ENCODE results near the gene CBR1. TPM values are rescaled to one million over a fixed set of nuclear protein-coding genes. Genes with fewer than 3 reads are reported as not detected.
A peak's percentile ranks its signal among the peaks of the same experiment; 100 is the strongest.
"Not testable (repeated sequence)": the region's sequence is repeated elsewhere in the genome, so short reads cannot be mapped to it uniquely, and the experiment has no call there.

The CBR1 gene
- polyA plus RNA-seq, 3 donors from 2014 or later = 60.1 to 69.6 (median 62.1) TPM

GRCh38 chr21:36060159-36060921 is 9.5 kb upstream of the CBR1 start, which contains the start of gene SETD4:
SETD4 (minus strand) TSS chr21:36060526; CDS start chr21:36058888, 1,638 bp downstream.
- DNase-seq = peak; percentile 92 to 94 (median 93)
- Mint-ChIP-seq H3K4me3 (peak within 1 kb of the TSS; percentile 94 to 98 (median 97)), H3K4me1 (peaks cover 22 to 32% of the 10 kb centered on the region in 2 donors), H3K36me3 (peaks cover 14 to 17% (median 15%) of the 10 kb centered on the region in 3 donors), H3K27ac (peak within 1 kb of the TSS; percentile 91 to 98 (median 96)), H3K9me3 (no peaks in the 10 kb centered on the region), H3K27me3 (ENCODE audit: low read depth in 3 of 3) (peaks cover 7 to 15% (median 11%) of the 10 kb centered on the region in 3 donors)

DNA sequence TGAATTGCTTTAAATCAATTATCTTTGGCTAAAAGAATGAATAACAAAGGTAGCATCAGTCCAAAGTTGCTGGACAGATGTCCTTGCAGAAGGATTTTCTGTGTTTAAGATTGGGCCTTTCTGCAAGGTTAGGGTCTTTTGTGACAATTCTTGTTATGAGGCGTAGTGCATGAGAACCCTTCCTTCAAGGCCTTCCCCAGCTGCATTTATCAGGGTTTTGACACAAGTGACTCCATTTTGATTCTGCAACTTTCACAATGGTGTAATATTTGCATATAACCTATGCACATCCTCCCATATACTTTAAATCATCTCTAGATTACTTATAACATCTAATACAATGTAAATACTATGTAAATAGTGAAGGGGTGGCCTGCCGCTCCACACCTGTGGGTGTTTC is 8.4 kb upstream of the CBR1 start:
- Mint-ChIP-seq H3K9me3 (no peaks in the 10 kb centered on the region), H3K27me3 (ENCODE audit: low read depth in 3 of 3) (peaks cover 7 to 15% (median 11%) of the 10 kb centered on the region in 3 donors), H3K27ac (peak overlapping the region in 3 of 6 donors; percentile 53 to 98 (median 96)), H3K4me1 (peaks cover 22 to 32% of the 10 kb centered on the region in 2 donors), H3K36me3 (peaks cover 9 to 10% (median 9%) of the 10 kb centered on the region in 3 donors), H3K4me3 (peak overlapping the region in 4 of 5 donors; percentile 21 to 98 (median 98))
- DNase-seq = no peak

GRCh38 chr21:36063375-36064084 is 6.3 kb upstream of the CBR1 start:
- peaks cover 7 to 15% (median 11%) of the 10 kb centered on the region in 3 donors for H3K27me3 Mint-ChIP-seq (ENCODE audit: low read depth in 3 of 3)
- no peaks in the 10 kb centered on the region for H3K9me3 Mint-ChIP-seq
- H3K4me3 Mint-ChIP-seq = no peak overlapping the region
- H3K27ac Mint-ChIP-seq = no peak overlapping the region
- DNase-seq = no peak
- H3K4me1 Mint-ChIP-seq = peaks cover 14 to 19% of the 10 kb centered on the region in 2 donors
- peaks cover 0 to 9% (median 0%) of the 10 kb centered on the region in 3 donors for H3K36me3 Mint-ChIP-seq

DNA sequence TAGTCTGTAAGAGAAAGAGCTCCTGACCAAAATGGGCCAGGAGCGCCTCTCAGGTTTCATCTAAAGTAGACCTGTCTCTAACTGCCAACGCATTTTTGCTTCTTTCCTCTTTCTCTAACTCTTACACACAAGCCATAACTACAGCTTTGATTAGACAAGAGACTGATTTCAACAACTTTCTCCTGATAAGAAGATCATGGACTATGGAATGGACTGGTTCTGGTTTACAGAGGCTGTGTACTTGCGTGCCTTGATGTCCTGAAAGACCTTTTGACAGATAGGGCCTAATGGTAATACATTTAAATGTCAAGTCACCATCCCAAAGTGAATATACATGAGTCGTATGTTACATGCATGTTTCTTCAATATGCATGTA is 5.8 kb upstream of the CBR1 start:
- H3K9me3 Mint-ChIP-seq = peaks cover 0 to 5% (median 4%) of the 10 kb centered on the region in 6 donors
- H3K4me3 Mint-ChIP-seq = no peak overlapping the region
- no peak for DNase-seq
- H3K27ac Mint-ChIP-seq = no peak overlapping the region
- peaks cover 7 to 17% (median 15%) of the 10 kb centered on the region in 3 donors for H3K27me3 Mint-ChIP-seq (ENCODE audit: low read depth in 3 of 3)
- peaks cover 0 to 13% (median 2%) of the 10 kb centered on the region in 3 donors for H3K36me3 Mint-ChIP-seq
- H3K4me1 Mint-ChIP-seq = peaks cover 11 to 16% of the 10 kb centered on the region in 2 donors

DNA sequence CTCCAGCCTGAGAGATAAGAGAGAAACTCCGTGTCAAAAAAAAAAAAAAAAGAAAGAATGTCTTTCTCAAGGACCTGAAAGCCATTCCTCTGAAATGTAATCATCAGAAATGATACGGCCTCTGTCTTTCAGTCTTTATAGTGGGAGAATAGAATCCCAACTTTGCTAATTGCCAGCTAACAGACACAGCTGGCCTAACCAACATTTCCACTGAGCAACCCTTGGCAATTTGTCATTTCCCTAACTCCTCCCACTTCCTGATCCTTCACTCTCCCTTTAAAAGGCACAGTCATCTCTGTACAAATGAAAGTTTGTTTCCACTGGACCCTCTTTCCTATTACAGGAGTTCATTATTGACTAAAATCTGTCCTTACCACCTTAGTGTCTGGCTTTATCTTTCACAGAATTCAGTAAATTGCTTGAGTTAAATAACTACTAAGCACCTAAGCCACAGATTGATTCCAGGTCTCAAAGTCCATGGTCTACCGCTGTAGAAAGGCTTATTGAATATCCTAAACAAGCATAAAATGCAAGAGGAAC is 4.3 kb upstream of the CBR1 start:
- Mint-ChIP-seq H3K27ac (no peak overlapping the region), H3K36me3 (peaks cover 0 to 17% (median 3%) of the 10 kb centered on the region in 3 donors), H3K4me3 (no peak overlapping the region), H3K9me3 (peaks cover 0 to 9% (median 6%) of the 10 kb centered on the region in 6 donors), H3K27me3 (ENCODE audit: low read depth in 3 of 3) (peaks cover 7 to 14% (median 8%) of the 10 kb centered on the region in 3 donors), H3K4me1 (peaks cover 19 to 21% of the 10 kb centered on the region in 2 donors)
- DNase-seq = no peak

- peak overlapping the region in 4 of 5 donors; percentile 86 to 89 (median 88) for H3K4me3 Mint-ChIP-seq
Measured at GRCh38 chr21:36068748-36069398, 951 bp upstream of the CBR1 start.

DNA sequence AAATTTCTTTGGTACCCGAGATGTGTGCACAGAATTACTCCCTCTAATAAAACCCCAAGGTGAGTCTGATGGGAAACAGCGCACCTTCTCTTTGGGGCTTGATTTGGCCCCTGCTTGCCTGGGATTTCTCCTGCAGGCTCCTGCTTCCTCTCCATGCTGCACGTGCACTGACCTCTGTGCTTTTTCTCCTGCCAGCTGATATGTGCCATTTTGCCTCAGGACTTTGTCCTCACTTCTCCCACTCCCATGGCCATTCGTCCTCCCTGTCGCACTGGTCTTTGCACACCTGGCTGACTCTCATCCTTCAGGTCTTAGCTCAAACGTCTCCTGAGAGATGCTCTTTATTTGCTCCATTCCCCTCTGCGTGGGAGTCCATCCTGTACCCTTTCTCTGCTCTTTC is 1.2 kb downstream of the CBR1 start:
- Mint-ChIP-seq H3K36me3 (peaks cover 6 to 17% (median 12%) of the 10 kb centered on the region in 3 donors), H3K27ac (peak overlapping the region in 4 of 6 donors; percentile 5 to 69 (median 46)), H3K27me3 (ENCODE audit: low read depth in 3 of 3) (peaks cover 4 to 7% (median 5%) of the 10 kb centered on the region in 3 donors), H3K9me3 (peaks cover 0 to 9% (median 6%) of the 10 kb centered on the region in 6 donors), H3K4me1 (peaks cover 33% of the 10 kb centered on the region in 2 donors), H3K4me3 (peak overlapping the region; percentile 86 to 90 (median 89))
- DNase-seq = no peak

More at GRCh38 chr21:36068748-36069398, 951 bp upstream of the CBR1 start:
- Mint-ChIP-seq H3K36me3 (peaks cover 6 to 19% (median 12%) of the 10 kb centered on the region in 3 donors), H3K9me3 (peaks cover 0 to 9% (median 6%) of the 10 kb centered on the region in 6 donors), H3K4me1 (peaks cover 33% of the 10 kb centered on the region in 2 donors), H3K27me3 (ENCODE audit: low read depth in 3 of 3) (peaks cover 3 to 7% (median 4%) of the 10 kb centered on the region in 3 donors), H3K27ac (peak overlapping the region in 2 of 6 donors; percentile 19 to 20)
- DNase-seq = no peak

DNA sequence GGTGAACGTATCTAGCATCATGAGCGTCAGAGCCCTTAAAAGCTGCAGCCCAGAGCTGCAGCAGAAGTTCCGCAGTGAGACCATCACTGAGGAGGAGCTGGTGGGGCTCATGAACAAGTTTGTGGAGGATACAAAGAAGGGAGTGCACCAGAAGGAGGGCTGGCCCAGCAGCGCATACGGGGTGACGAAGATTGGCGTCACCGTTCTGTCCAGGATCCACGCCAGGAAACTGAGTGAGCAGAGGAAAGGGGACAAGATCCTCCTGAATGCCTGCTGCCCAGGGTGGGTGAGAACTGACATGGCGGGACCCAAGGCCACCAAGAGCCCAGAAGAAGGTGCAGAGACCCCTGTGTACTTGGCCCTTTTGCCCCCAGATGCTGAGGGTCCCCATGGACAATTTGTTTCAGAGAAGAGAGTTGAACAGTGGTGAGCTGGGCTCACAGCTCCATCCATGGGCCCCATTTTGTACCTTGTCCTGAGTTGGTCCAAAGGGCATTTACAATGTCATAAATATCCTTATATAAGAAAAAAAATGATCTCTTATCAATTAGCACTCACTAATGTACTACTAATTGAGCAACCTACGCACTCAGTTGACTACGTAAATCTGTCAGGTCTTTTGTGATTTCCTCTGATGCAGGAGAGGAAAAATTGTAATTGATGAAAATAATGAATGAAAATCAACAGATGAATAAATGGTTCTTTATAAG is 2.8 kb downstream of the CBR1 start:
- peaks cover 33% of the 10 kb centered on the region in 2 donors for H3K4me1 Mint-ChIP-seq
- no peak overlapping the region for H3K27ac Mint-ChIP-seq
- H3K36me3 Mint-ChIP-seq = peaks cover 6 to 15% (median 12%) of the 10 kb centered on the region in 3 donors
- peaks cover 4 to 8% (median 5%) of the 10 kb centered on the region in 3 donors for H3K27me3 Mint-ChIP-seq (ENCODE audit: low read depth in 3 of 3)
- no peak for DNase-seq
- H3K4me3 Mint-ChIP-seq = no peak overlapping the region
- peaks cover 0 to 9% (median 6%) of the 10 kb centered on the region in 6 donors for H3K9me3 Mint-ChIP-seq

DNA sequence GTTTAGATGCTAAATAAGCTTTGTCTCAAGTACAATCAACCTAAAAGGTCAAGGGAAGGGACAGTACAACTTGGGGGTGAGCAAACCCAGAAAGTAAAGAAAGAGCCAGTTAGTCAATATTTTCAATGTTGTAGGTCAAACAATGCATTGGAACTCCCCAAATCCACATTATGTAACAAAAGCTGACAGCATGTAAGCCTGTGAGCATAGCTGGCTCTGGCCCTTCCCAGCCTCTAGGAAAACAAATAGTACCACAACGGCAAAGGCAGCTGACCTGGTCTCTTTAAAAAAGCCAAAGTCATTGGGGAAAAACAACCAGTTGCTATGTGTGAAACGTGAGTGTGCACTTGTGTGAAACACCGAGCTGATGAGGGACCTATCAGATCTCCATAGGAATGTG is 3.4 kb downstream of the CBR1 start:
- Mint-ChIP-seq H3K4me1 (peaks cover 34 to 36% of the 10 kb centered on the region in 2 donors), H3K27ac (no peak overlapping the region), H3K4me3 (no peak overlapping the region), H3K36me3 (peaks cover 6 to 13% (median 12%) of the 10 kb centered on the region in 3 donors), H3K9me3 (peaks cover 0 to 9% (median 6%) of the 10 kb centered on the region in 6 donors), H3K27me3 (ENCODE audit: low read depth in 3 of 3) (peaks cover 4 to 11% (median 5%) of the 10 kb centered on the region in 3 donors)
- DNase-seq = no peak

GRCh38 chr21:36073911-36074310 is 4.1 kb downstream of the CBR1 start:
- Mint-ChIP-seq H3K36me3 (peaks cover 6 to 12% (median 11%) of the 10 kb centered on the region in 3 donors), H3K4me1 (peaks cover 41 to 42% of the 10 kb centered on the region in 2 donors), H3K27me3 (ENCODE audit: low read depth in 3 of 3) (peaks cover 2 to 11% (median 7%) of the 10 kb centered on the region in 3 donors)
- DNase-seq, H3K4me3 Mint-ChIP-seq, H3K27ac Mint-ChIP-seq, H3K9me3 Mint-ChIP-seq: not testable (repeated sequence)

- H3K4me3 Mint-ChIP-seq = no peak overlapping the region
- H3K4me1 Mint-ChIP-seq = peaks cover 42 to 43% of the 10 kb centered on the region in 2 donors
- H3K36me3 Mint-ChIP-seq = peaks cover 6 to 10% (median 8%) of the 10 kb centered on the region in 3 donors
- H3K27ac Mint-ChIP-seq = peak overlapping the region in 1 of 6 donors; percentile 13
- no peak for DNase-seq
- H3K9me3 Mint-ChIP-seq = no peaks in the 10 kb centered on the region
- peaks cover 0 to 7% (median 4%) of the 10 kb centered on the region in 3 donors for H3K27me3 Mint-ChIP-seq (ENCODE audit: low read depth in 3 of 3)
Measured at GRCh38 chr21:36075171-36075570, 5.3 kb downstream of the CBR1 start.

GRCh38 chr21:36075953-36076352 is 6.1 kb downstream of the CBR1 start:
- peaks cover 34 to 35% of the 10 kb centered on the region in 2 donors for H3K4me1 Mint-ChIP-seq
- no peak for DNase-seq
- no peaks in the 10 kb centered on the region for H3K9me3 Mint-ChIP-seq
- H3K27me3 Mint-ChIP-seq (ENCODE audit: low read depth in 3 of 3) = peaks cover 2 to 7% (median 4%) of the 10 kb centered on the region in 3 donors
- H3K4me3 Mint-ChIP-seq = no peak overlapping the region
- peaks cover 6 to 10% (median 8%) of the 10 kb centered on the region in 3 donors for H3K36me3 Mint-ChIP-seq
- peak overlapping the region in 2 of 6 donors; percentile 1 to 9 for H3K27ac Mint-ChIP-seq

All from immature natural killer cell (primary cell).